Testis (tissue), 3 donors: ENCODE data around the gene PTPRN2. TPM values are rescaled to one million over a fixed set of nuclear protein-coding genes. Genes with fewer than 3 reads are reported as not detected.

Source experiments
- DNase-seq: peaks from one replicate; pipeline ENCODE4 v3.0.0-alpha.2; 2019
- H3K27ac ChIP-seq, 2 donors: fragments of 200-600 bp; sonication (generic); one replicate each; pipeline ENCODE4 v1.5.1; 2019
- H3K27me3 ChIP-seq: fragments of 200-600 bp; sonication (generic); one replicate; pipeline ENCODE4 v1.5.1; 2019
- H3K36me3 ChIP-seq: fragments of 200-600 bp; sonication (generic); one replicate; pipeline ENCODE4 v1.5.1; 2017; ENCODE audit warnings: low read depth; ENCODE audit errors: missing control alignments
- H3K4me1 ChIP-seq: fragments of 200-600 bp; sonication (generic); one replicate; pipeline ENCODE4 v1.5.1; 2019
- H3K4me3 ChIP-seq, 2 donors: fragments of 200-600 bp; sonication (generic); one replicate each; pipeline ENCODE4 v1.5.1; 2017 to 2019
- H3K9me3 ChIP-seq: fragments of 200-600 bp; sonication (generic); one replicate; pipeline ENCODE4 v1.5.1; 2017
- POLR2A ChIP-seq: fragments of 450-650 bp; IDR thresholded peaks from one replicate; pipeline ENCODE4 v1.6.1; 2017; ENCODE audit warnings: antibody characterized with exemption, mild to moderate bottlenecking, moderate library complexity
- WGBS, 2 donors: methylation state at CpG; one replicate each; pipeline ENCODE4 v1.1.5; 2018; 5-methylcytosine and 5-hydroxymethylcytosine counted together
- intact Hi-C: fragments of 100-400 bp; cut with DNase I; formaldehyde crosslinking; loops from one replicate; pipeline ENCODE4 v1.15.1; 2023; ENCODE audit warnings: low total_unique reads
- polyA plus RNA-seq: library from polyadenylated mRNA; stranded (reverse); fragments of 350-450 nt; fragmentation: Illumina TruSeq; extraction: RNeasy Lipid Tissue Mini Kit (QIAGEN cat#74804); gene quantifications from one replicate; pipeline ENCODE4 v1.2.3, GENCODE V29; 2014; ENCODE audit warnings: low read depth, low replicate concordance; ENCODE audit not compliant: insufficient read depth
- total RNA-seq, 2 donors: library from RNA; depleted of rRNA; stranded (reverse); fragments of >200 nt; gene quantifications; one replicate each; pipeline ENCODE4 v1.2.3, GENCODE V29; 2016
- TF ChIP-seq, protein P1 (sequence below), 3 experiments: fragments of 450-650 bp in 2 of 3; fragments of 200-600 bp in 1 of 3; sonication (generic) in 1 of 3; IDR thresholded peaks; one replicate each; pipeline ENCODE4 v1.5.1; 2016 to 2019; ENCODE audit warnings: antibody characterized with exemption in 3 of 3, mild to moderate bottlenecking in 2 of 3, moderate library complexity in 1 of 3

The PTPRN2 gene
- total and polyA plus RNA-seq, 3 donors from 2014 or later = 9.3 to 10.8 (median 9.8) TPM

GRCh38 chr7:157621131-157621681, 966.4 kb downstream of the PTPRN2 start:
- WGBS, 2 donors = 81 to 85% methylated on average over 32 to 33 of the region's 33 CpGs
- Histone ChIP-seq H3K4me3 (no peak overlapping the region), H3K27ac (no peak overlapping the region), H3K9me3 (no peaks in the 10 kb centered on the region), H3K27me3 (no peaks in the 10 kb centered on the region), H3K36me3 (no peaks in the 10 kb centered on the region), H3K4me1 (peaks cover 5% of the 10 kb centered on the region)
- intact Hi-C loops = no loop called here
- TF ChIP-seq, protein P1, sequence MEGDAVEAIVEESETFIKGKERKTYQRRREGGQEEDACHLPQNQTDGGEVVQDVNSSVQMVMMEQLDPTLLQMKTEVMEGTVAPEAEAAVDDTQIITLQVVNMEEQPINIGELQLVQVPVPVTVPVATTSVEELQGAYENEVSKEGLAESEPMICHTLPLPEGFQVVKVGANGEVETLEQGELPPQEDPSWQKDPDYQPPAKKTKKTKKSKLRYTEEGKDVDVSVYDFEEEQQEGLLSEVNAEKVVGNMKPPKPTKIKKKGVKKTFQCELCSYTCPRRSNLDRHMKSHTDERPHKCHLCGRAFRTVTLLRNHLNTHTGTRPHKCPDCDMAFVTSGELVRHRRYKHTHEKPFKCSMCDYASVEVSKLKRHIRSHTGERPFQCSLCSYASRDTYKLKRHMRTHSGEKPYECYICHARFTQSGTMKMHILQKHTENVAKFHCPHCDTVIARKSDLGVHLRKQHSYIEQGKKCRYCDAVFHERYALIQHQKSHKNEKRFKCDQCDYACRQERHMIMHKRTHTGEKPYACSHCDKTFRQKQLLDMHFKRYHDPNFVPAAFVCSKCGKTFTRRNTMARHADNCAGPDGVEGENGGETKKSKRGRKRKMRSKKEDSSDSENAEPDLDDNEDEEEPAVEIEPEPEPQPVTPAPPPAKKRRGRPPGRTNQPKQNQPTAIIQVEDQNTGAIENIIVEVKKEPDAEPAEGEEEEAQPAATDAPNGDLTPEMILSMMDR (IDR thresholded peaks at IDR 0.05) = no peak
- no peak for TF ChIP-seq POLR2A
- no peak for DNase-seq

- intact Hi-C loops = no loop called here
- 57 to 79% methylated on average over 1 to 11 of the region's 11 CpGs for WGBS, 2 donors
- Histone ChIP-seq H3K9me3 (no peaks in the 10 kb centered on the region), H3K36me3 (no peaks in the 10 kb centered on the region), H3K27me3 (no peaks in the 10 kb centered on the region), H3K4me3 (no peak overlapping the region), H3K4me1 (peaks cover 11% of the 10 kb centered on the region), H3K27ac (no peak overlapping the region)
- no peak for DNase-seq
- no peak for TF ChIP-seq POLR2A
- TF ChIP-seq, protein P1 (IDR thresholded peaks at IDR 0.05) = no peak
These were observed 967.0 kb downstream of the PTPRN2 start for GRCh38 chr7:157620616-157621015.

GRCh38 chr7:157619753-157620525, 967.7 kb downstream of the PTPRN2 start:
- 90 to 93% methylated on average over 20 to 26 of the region's 26 CpGs for WGBS, 2 donors
- H3K4me1 ChIP-seq = peaks cover 14% of the 10 kb centered on the region
- intact Hi-C loops = no loop called here
- TF ChIP-seq, protein P1 (IDR thresholded peaks at IDR 0.05) = no peak
- TF ChIP-seq POLR2A = no peak
- H3K4me3 ChIP-seq = no peak overlapping the region
- no peaks in the 10 kb centered on the region for H3K9me3 ChIP-seq
- no peaks in the 10 kb centered on the region for H3K36me3 ChIP-seq
- H3K27me3 ChIP-seq = no peaks in the 10 kb centered on the region
- no peak overlapping the region for H3K27ac ChIP-seq
- no peak for DNase-seq

DNA sequence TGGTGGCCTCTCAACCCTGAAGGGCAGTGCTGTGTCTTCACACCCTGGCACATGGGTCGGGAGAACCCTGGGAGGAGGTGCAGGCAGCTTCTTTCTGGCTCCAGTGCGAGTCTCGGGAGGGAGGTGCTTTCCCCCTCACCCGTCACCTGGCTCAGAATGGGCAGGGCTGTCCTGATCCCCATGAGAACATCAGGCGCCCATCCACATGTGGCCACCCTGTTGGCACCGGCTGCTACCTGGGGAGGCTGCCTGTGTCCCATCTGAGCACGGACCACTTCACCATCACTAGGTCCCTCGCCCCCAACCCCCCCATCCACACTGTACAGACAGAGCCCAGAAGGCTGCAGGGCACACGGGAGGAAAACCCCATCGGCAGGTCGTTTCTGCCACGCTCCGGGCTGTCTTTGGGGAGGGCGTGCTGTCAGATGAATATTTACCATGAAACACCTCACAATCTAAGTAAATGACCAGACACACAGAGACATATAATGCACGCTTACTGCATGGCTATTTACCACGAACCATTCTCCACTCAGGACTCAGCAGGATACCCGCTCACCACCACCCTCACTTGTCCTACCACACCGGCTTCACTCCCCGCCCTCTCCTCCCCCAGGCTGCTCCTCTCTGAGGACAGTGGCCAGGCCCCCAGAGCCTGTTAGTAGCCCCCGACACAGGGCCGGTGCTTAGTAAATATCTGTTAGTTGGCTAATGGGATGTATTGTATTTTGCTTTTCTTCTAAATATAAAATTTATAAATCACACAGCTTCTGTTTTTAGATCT, 968.6 kb downstream of the PTPRN2 start:
- 93% methylated on average over 17 to 21 of the region's 21 CpGs for WGBS, 2 donors
- Histone ChIP-seq H3K27me3 (no peaks in the 10 kb centered on the region), H3K36me3 (no peaks in the 10 kb centered on the region), H3K27ac (no peak overlapping the region), H3K4me3 (no peak overlapping the region), H3K4me1 (peaks cover 23% of the 10 kb centered on the region), H3K9me3 (no peaks in the 10 kb centered on the region)
- TF ChIP-seq, protein P1 (IDR thresholded peaks at IDR 0.05) = no peak
- no peak for TF ChIP-seq POLR2A
- no peak for DNase-seq
- intact Hi-C loops = no loop called here
